Measurements from ENCODE around the gene DAD1. TPM values are rescaled to one million over a fixed set of nuclear protein-coding genes. Genes with fewer than 3 reads are reported as not detected.

DAD1 gene
- total RNA-seq, 5 donors from 2014 or later (not counting 1 experiment from before 2014, with no cell fraction given) = 80.9 to 127 (median 113) TPM

DNA sequence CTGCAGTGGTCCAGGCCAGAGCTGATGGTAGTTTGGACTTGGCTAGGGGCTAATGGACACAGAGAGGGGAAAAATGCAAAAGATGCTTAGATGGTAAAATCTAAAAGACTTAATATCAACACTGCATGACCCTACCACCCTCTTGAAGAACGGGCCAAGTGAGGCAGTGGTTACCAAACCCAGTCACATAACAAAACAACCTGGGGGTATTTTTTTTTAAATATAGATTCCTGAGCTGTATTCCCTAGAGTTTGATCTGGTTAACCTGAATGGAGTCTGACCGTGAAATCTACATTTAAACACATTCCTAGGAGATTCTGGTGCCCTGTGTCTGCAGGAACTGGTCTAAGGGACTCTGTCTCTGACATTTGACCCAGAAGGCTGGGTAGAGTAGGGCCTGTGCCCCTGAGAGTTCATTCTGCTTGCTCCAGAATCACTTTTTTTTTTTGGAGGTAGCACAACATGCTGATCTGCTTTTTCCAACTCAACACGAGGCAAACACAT lies 24.8 kb upstream of the DAD1 start:
- no peaks in the 10 kb centered on the region for H3K9me3 ChIP-seq
- H3K9me3 Mint-ChIP-seq = no peaks in the 10 kb centered on the region
- H3K4me3 ChIP-seq (ENCODE audit: control insufficient read depth in 1 of 2, extremely low read depth in 1 of 2, low read length in 1 of 2) = no peak overlapping the region
- H3K27ac Mint-ChIP-seq = no peak overlapping the region
- DNase-seq (no peak), ATAC-seq (replicated peaks in 1 of 4) (no peak)
- H3K4me3 Mint-ChIP-seq = no peak overlapping the region
- H3K27me3 ChIP-seq (replicated peaks in 1 of 2; ENCODE audit: control insufficient read depth in 2 of 2, extremely low read depth in 1 of 2, insufficient read depth in 2 of 2, low read length in 1 of 2) = no peaks in the 10 kb centered on the region
- ChIA-PET POLR2A (no interaction called here), CTCF (interaction anchor here in 1 of 2 donors (0.8 kb wide), 1 partner anchor 42 kb away, joined by 3 read pairs; no protein-coding TSS in a partner anchor)
- WGBS (ENCODE audit: insufficient coverage) = no CpG with 5 or more reads among the region's 3 CpGs
- peaks cover 33% of the 10 kb centered on the region for H3K36me3 Mint-ChIP-seq
- H3K4me1 ChIP-seq (ENCODE audit: control insufficient read depth in 1 of 2, extremely low read depth in 1 of 2, insufficient read depth in 2 of 2, low read length in 2 of 2) = no peaks in the 10 kb centered on the region
- H3K27ac ChIP-seq (ENCODE audit: low read length) = no peak overlapping the region
- H3K27me3 Mint-ChIP-seq = no peaks in the 10 kb centered on the region
- peaks cover 0 to 6% (median 0%) of the 10 kb centered on the region in 3 donors for H3K4me1 Mint-ChIP-seq
- H3K36me3 ChIP-seq (ENCODE audit: control insufficient read depth in 2 of 2, extremely low read depth in 1 of 2, insufficient read depth in 1 of 2, low read length in 1 of 2) = peaks cover 8 to 25% of the 10 kb centered on the region in 2 donors

DNA sequence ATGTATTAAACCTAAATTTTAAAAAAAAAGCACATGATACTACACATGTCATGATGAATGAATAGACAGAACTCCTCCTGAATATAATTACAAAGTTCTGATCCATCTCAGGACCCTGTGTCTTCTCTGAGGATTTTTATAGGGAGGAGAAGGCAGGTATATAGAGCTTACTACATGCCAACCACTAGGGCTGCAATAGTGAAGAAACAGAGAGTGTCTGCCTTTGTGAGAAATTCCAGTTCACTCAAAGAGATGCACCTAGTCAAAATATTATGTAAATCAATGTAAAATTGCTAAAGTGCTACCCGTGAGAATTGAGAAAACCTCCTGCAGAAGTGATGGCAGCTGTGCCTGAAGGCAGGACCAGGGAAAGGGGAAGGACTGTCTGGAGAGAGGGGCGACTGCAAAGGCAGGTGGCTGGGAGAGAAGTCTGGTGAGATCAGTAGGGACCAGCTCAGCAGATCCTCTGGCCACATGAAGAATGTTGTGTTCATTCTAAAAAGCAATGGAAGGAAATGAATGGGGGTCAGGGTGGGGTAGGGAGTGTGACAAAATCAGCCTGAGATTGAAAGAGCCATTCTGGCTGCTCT lies 24.2 kb upstream of the DAD1 start:
- H3K36me3 Mint-ChIP-seq = peaks cover 36% of the 10 kb centered on the region
- no peak overlapping the region for H3K27ac Mint-ChIP-seq
- H3K4me3 ChIP-seq (ENCODE audit: control insufficient read depth in 1 of 2, extremely low read depth in 1 of 2, low read length in 1 of 2) = no peak overlapping the region
- WGBS (ENCODE audit: insufficient coverage) = 55% methylated on average over 2 of the region's 2 CpGs
- H3K4me3 Mint-ChIP-seq = no peak overlapping the region
- no peaks in the 10 kb centered on the region for H3K4me1 ChIP-seq (ENCODE audit: control insufficient read depth in 1 of 2, extremely low read depth in 1 of 2, insufficient read depth in 2 of 2, low read length in 2 of 2)
- no peak for DNase-seq
- POLR2A ChIA-PET = no interaction called here
- CTCF ChIA-PET = interaction anchor here in 1 of 2 donors (0.6 to 0.8 kb wide), 2 partner anchors 42 to 950 kb away, joined by 3 read pairs; no protein-coding TSS in a partner anchor
- no peaks in the 10 kb centered on the region for H3K9me3 ChIP-seq
- no peaks in the 10 kb centered on the region for H3K9me3 Mint-ChIP-seq
- ATAC-seq (replicated peaks in 1 of 4) = no peak
- no peak overlapping the region for H3K27ac ChIP-seq (ENCODE audit: low read length)
- peaks cover 0 to 6% (median 0%) of the 10 kb centered on the region in 3 donors for H3K4me1 Mint-ChIP-seq
- no peaks in the 10 kb centered on the region for H3K27me3 Mint-ChIP-seq
- H3K27me3 ChIP-seq (replicated peaks in 1 of 2; ENCODE audit: control insufficient read depth in 2 of 2, extremely low read depth in 1 of 2, insufficient read depth in 2 of 2, low read length in 1 of 2) = no peaks in the 10 kb centered on the region
- peaks cover 8 to 25% of the 10 kb centered on the region in 2 donors for H3K36me3 ChIP-seq (ENCODE audit: control insufficient read depth in 2 of 2, extremely low read depth in 1 of 2, insufficient read depth in 1 of 2, low read length in 1 of 2)

DNA sequence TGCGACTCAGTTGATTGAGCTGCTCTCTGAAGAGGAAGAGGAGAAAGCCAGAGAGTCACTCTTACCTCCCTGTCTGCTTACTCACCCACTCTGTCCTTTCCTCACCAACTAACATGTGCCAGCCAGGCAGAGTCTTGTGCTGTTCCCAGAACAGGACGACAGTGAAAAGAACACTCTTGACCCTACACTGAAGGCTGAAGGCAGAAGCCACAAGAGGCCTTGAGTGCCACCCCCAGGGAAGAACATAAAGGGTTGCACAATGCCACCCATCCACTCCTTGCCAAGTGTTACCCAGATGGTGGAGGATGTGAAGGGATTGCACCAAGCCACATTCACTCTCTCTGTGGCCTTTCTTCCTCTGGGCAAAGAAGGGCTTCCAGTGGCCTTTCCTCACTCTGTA lies 21.9 kb upstream of the DAD1 start:
- Mint-ChIP-seq H3K36me3 (peaks cover 52% of the 10 kb centered on the region), H3K9me3 (no peaks in the 10 kb centered on the region), H3K27ac (no peak overlapping the region), H3K4me1 (peaks cover 0 to 6% (median 0%) of the 10 kb centered on the region in 3 donors), H3K27me3 (no peaks in the 10 kb centered on the region), H3K4me3 (no peak overlapping the region)
- DNase-seq = no peak
- H3K4me3 ChIP-seq (ENCODE audit: control insufficient read depth in 1 of 2, extremely low read depth in 1 of 2, low read length in 1 of 2) = no peak overlapping the region
- no peaks in the 10 kb centered on the region for H3K4me1 ChIP-seq (ENCODE audit: control insufficient read depth in 1 of 2, extremely low read depth in 1 of 2, insufficient read depth in 2 of 2, low read length in 2 of 2)
- POLR2A ChIA-PET = no interaction called here
- no CpG with 5 or more reads among the region's 2 CpGs for WGBS (ENCODE audit: insufficient coverage)
- peaks cover 8 to 45% of the 10 kb centered on the region in 2 donors for H3K36me3 ChIP-seq (ENCODE audit: control insufficient read depth in 2 of 2, extremely low read depth in 1 of 2, insufficient read depth in 1 of 2, low read length in 1 of 2)
- no peak overlapping the region for H3K27ac ChIP-seq (ENCODE audit: low read length)
- H3K27me3 ChIP-seq (replicated peaks in 1 of 2; ENCODE audit: control insufficient read depth in 2 of 2, extremely low read depth in 1 of 2, insufficient read depth in 2 of 2, low read length in 1 of 2) = no peaks in the 10 kb centered on the region
- H3K9me3 ChIP-seq = no peaks in the 10 kb centered on the region
- CTCF ChIA-PET = no interaction called here
- no peak for ATAC-seq (replicated peaks in 1 of 4)

DNA sequence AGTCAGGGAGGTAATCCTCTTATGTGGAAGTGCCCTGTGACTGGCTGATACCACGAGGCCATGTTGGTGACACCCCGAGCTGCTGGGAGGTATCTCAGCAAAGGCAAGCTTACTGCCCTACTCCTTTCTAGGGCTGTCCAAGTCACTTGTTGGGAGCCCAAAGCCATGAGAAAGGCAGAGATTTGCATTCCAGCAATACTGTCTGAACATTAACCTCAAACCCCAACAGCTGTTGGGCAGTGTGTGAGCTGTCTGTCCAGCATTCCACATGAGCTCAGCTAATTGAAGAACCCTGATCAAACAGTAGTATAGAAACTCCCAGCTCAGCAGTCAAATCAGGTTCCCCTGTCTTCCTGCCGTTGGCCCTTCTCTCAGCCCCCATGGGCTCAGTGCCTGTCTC lies 18.3 kb upstream of the DAD1 start:
- ChIA-PET CTCF (no interaction called here), POLR2A (interaction anchor here in 1 of 2 donors (0.6 kb wide), 1 partner anchor 188 kb away, joined by 4 read pairs; no protein-coding TSS in a partner anchor)
- H3K27ac Mint-ChIP-seq = no peak overlapping the region
- no peaks in the 10 kb centered on the region for H3K4me1 ChIP-seq (ENCODE audit: control insufficient read depth in 1 of 2, extremely low read depth in 1 of 2, insufficient read depth in 2 of 2, low read length in 2 of 2)
- ATAC-seq (replicated peaks in 1 of 4) = no peak
- no peak overlapping the region for H3K4me3 ChIP-seq (ENCODE audit: control insufficient read depth in 1 of 2, extremely low read depth in 1 of 2, low read length in 1 of 2)
- 83% methylated on average over 1 of the region's 3 CpGs for WGBS (ENCODE audit: insufficient coverage)
- H3K4me1 Mint-ChIP-seq = peaks cover 0 to 12% (median 0%) of the 10 kb centered on the region in 3 donors
- no peaks in the 10 kb centered on the region for H3K9me3 Mint-ChIP-seq
- no peaks in the 10 kb centered on the region for H3K27me3 Mint-ChIP-seq
- no peak overlapping the region for H3K4me3 Mint-ChIP-seq
- DNase-seq = no peak
- H3K27ac ChIP-seq (ENCODE audit: low read length) = no peak overlapping the region
- H3K9me3 ChIP-seq = no peaks in the 10 kb centered on the region
- peaks cover 82% of the 10 kb centered on the region for H3K36me3 Mint-ChIP-seq
- peaks cover 7 to 72% of the 10 kb centered on the region in 2 donors for H3K36me3 ChIP-seq (ENCODE audit: control insufficient read depth in 2 of 2, extremely low read depth in 1 of 2, insufficient read depth in 1 of 2, low read length in 1 of 2)
- H3K27me3 ChIP-seq (replicated peaks in 1 of 2; ENCODE audit: control insufficient read depth in 2 of 2, extremely low read depth in 1 of 2, insufficient read depth in 2 of 2, low read length in 1 of 2) = no peaks in the 10 kb centered on the region

DNA sequence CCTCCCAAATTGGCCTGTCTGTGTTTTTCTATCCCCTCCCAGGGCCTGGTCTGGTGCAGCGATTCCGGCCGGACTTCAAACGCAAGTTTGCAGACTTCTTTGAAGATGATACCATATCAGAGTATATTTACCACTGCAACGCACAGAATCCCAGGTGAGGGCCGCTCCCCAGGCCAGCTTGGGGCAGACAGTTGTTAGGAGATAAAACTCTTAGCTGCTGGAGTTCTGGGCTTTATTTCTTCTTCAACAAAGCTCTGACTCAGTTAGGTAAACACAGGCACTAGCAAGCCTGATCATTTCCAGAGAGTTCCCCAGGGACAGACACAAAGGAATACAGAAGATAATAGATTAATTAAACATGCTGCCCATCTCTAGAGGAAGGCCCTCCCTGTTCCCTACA lies 17.4 kb upstream of the DAD1 start:
- Histone ChIP-seq H3K27me3 (replicated peaks in 1 of 2; ENCODE audit: control insufficient read depth in 2 of 2, extremely low read depth in 1 of 2, insufficient read depth in 2 of 2, low read length in 1 of 2) (no peaks in the 10 kb centered on the region), H3K36me3 (ENCODE audit: control insufficient read depth in 2 of 2, extremely low read depth in 1 of 2, insufficient read depth in 1 of 2, low read length in 1 of 2) (peaks cover 8 to 78% of the 10 kb centered on the region in 2 donors), H3K4me1 (ENCODE audit: control insufficient read depth in 1 of 2, extremely low read depth in 1 of 2, insufficient read depth in 2 of 2, low read length in 2 of 2) (peaks cover 0 to 2% of the 10 kb centered on the region in 2 experiments), H3K9me3 (no peaks in the 10 kb centered on the region), H3K27ac (ENCODE audit: low read length) (no peak overlapping the region), H3K4me3 (ENCODE audit: control insufficient read depth in 1 of 2, extremely low read depth in 1 of 2, low read length in 1 of 2) (no peak overlapping the region)
- H3K9me3 Mint-ChIP-seq = no peaks in the 10 kb centered on the region
- DNase-seq (no peak), ATAC-seq (replicated peaks in 1 of 4) (no peak)
- POLR2A ChIA-PET = no interaction called here
- WGBS (ENCODE audit: insufficient coverage) = 93% methylated on average over 2 of the region's 6 CpGs
- H3K4me1 Mint-ChIP-seq = peaks cover 3 to 14% (median 6%) of the 10 kb centered on the region in 3 donors
- no peak overlapping the region for H3K27ac Mint-ChIP-seq
- H3K36me3 Mint-ChIP-seq = peaks cover 82% of the 10 kb centered on the region
- CTCF ChIA-PET = no interaction called here
- no peak overlapping the region for H3K4me3 Mint-ChIP-seq
- H3K27me3 Mint-ChIP-seq = no peaks in the 10 kb centered on the region

DNA sequence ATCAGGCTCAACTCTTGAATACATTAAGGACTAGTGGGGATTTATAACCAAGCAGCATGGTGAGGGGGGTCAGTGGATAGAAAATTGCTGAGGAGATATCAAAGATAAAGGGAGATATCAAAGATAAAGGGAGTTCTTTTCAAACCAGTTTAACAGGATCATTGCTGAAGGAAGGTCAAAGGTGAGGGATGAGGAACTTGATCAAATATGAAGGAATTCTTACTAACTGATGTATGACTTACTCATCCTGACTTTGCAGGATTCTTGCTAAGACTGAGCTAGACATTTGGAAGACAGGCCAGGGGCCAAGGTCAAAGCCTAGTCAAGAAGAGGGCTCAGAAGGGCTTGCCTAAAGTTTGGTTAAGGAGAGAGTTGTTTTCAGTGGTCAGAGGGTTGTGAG lies 13.8 kb upstream of the DAD1 start:
- POLR2A ChIA-PET = interaction anchor here (0.6 to 1.0 kb wide), 2 partner anchors 10 to 655 kb away, joined by 3 read pairs; no protein-coding TSS in a partner anchor
- H3K36me3 ChIP-seq (ENCODE audit: control insufficient read depth in 2 of 2, extremely low read depth in 1 of 2, insufficient read depth in 1 of 2, low read length in 1 of 2) = peaks cover 8 to 57% of the 10 kb centered on the region in 2 donors
- H3K4me1 ChIP-seq (ENCODE audit: control insufficient read depth in 1 of 2, extremely low read depth in 1 of 2, insufficient read depth in 2 of 2, low read length in 2 of 2) = peaks cover under 1 to 14% of the 10 kb centered on the region in 2 experiments
- no peaks in the 10 kb centered on the region for H3K27me3 Mint-ChIP-seq
- no peak overlapping the region for H3K4me3 ChIP-seq (ENCODE audit: control insufficient read depth in 1 of 2, extremely low read depth in 1 of 2, low read length in 1 of 2)
- no peaks in the 10 kb centered on the region for H3K9me3 ChIP-seq
- peaks cover 62% of the 10 kb centered on the region for H3K36me3 Mint-ChIP-seq
- no peak for DNase-seq
- no peaks in the 10 kb centered on the region for H3K27me3 ChIP-seq (replicated peaks in 1 of 2; ENCODE audit: control insufficient read depth in 2 of 2, extremely low read depth in 1 of 2, insufficient read depth in 2 of 2, low read length in 1 of 2)
- CTCF ChIA-PET = no interaction called here
- H3K4me3 Mint-ChIP-seq = no peak overlapping the region
- H3K27ac ChIP-seq (ENCODE audit: low read length) = no peak overlapping the region
- H3K27ac Mint-ChIP-seq = no peak overlapping the region
- no peaks in the 10 kb centered on the region for H3K9me3 Mint-ChIP-seq
- peaks cover 26 to 33% (median 31%) of the 10 kb centered on the region in 3 donors for H3K4me1 Mint-ChIP-seq
- ATAC-seq (replicated peaks in 1 of 4) = no peak

All from T-cell (primary cell).